ENCODE measurements around the gene DICER1.

The DICER1 gene

GRCh38 chr14:95192311-95192710 is 35.0 kb upstream of the DICER1 start:
- Histone ChIP-seq H4K20me1 (ENCODE audit: insufficient read depth) (no peaks in the 10 kb centered on the region), H3K36me3 (ENCODE audit: insufficient read depth) (no peaks in the 10 kb centered on the region), H3K9ac (no peak overlapping the region), H2AFZ (ENCODE audit: low read depth) (no peak overlapping the region), H3K4me1 (ENCODE audit: low read depth, poor library complexity, severe bottlenecking) (no peaks in the 10 kb centered on the region), H3K4me3 (IDR thresholded peaks at IDR 0.05; ENCODE audit: insufficient read depth, low read depth, low read length) (no peak overlapping the region), H3K27me3 (ENCODE audit: insufficient read depth, low read depth) (no peaks in the 10 kb centered on the region), H3K27ac (no peak overlapping the region), H3K4me2 (no peak overlapping the region), H3K79me2 (ENCODE audit: insufficient read depth, low read depth) (no peaks in the 10 kb centered on the region)
- TF ChIP-seq CTCF (conservative IDR thresholded peaks at IDR 0.05; ENCODE audit: low read depth, low read length): no peak

GRCh38 chr14:95191445-95192199 is 34.3 kb upstream of the DICER1 start:
- Histone ChIP-seq H3K36me3 (ENCODE audit: insufficient read depth) (no peaks in the 10 kb centered on the region), H3K27ac (no peak overlapping the region)

DNA sequence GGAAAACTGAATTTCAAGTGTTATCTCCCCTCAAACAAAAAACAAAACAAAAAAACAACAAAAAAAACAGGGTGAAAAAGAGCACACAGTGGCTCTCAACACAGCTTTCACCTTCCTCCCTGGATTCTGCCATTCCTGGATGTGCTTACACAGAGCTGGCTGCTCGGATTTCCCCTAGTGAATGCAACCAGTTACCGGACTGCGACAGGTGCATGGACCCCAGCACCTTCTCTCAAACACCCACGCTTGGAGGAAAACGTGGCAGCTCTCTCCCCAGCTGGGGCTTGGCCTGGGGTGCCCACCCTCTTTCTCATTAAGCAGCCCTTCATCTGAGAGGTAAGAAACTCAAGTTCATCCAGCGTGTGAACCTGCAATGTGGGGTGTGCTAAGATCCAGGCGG is 33.5 kb upstream of the DICER1 start:
- Histone ChIP-seq H3K4me1 (ENCODE audit: low read depth, poor library complexity, severe bottlenecking) (no peaks in the 10 kb centered on the region), H3K9ac (no peak overlapping the region), H3K79me2 (ENCODE audit: insufficient read depth, low read depth) (no peaks in the 10 kb centered on the region), H3K36me3 (ENCODE audit: insufficient read depth) (no peaks in the 10 kb centered on the region), H3K27ac (no peak overlapping the region), H2AFZ (ENCODE audit: low read depth) (no peak overlapping the region), H4K20me1 (ENCODE audit: insufficient read depth) (no peaks in the 10 kb centered on the region), H3K27me3 (ENCODE audit: insufficient read depth, low read depth) (no peaks in the 10 kb centered on the region), H3K4me3 (IDR thresholded peaks at IDR 0.05; ENCODE audit: insufficient read depth, low read depth, low read length) (no peak overlapping the region), H3K4me2 (no peak overlapping the region)
- TF ChIP-seq CTCF (conservative IDR thresholded peaks at IDR 0.05; ENCODE audit: low read depth, low read length): no peak

More at GRCh38 chr14:95191445-95192199, 34.3 kb upstream of the DICER1 start:
- TF ChIP-seq CTCF (conservative IDR thresholded peaks at IDR 0.05; ENCODE audit: low read depth, low read length): no peak
- H3K9ac ChIP-seq: no peak overlapping the region
- H4K20me1 ChIP-seq (ENCODE audit: insufficient read depth): no peaks in the 10 kb centered on the region
- H3K27me3 ChIP-seq (ENCODE audit: insufficient read depth, low read depth): no peaks in the 10 kb centered on the region
- no peaks in the 10 kb centered on the region for H3K4me1 ChIP-seq (ENCODE audit: low read depth, poor library complexity, severe bottlenecking)
- no peak overlapping the region for H3K4me2 ChIP-seq
- H3K79me2 ChIP-seq (ENCODE audit: insufficient read depth, low read depth): no peaks in the 10 kb centered on the region
- no peak overlapping the region for H3K4me3 ChIP-seq (IDR thresholded peaks at IDR 0.05; ENCODE audit: insufficient read depth, low read depth, low read length)
- no peak overlapping the region for H2AFZ ChIP-seq (ENCODE audit: low read depth)

- Histone ChIP-seq H3K27me3 (ENCODE audit: insufficient read depth, low read depth) (no peaks in the 10 kb centered on the region), H3K79me2 (ENCODE audit: insufficient read depth, low read depth) (no peaks in the 10 kb centered on the region), H3K4me2 (no peak overlapping the region), H3K36me3 (ENCODE audit: insufficient read depth) (no peaks in the 10 kb centered on the region), H3K4me1 (ENCODE audit: low read depth, poor library complexity, severe bottlenecking) (no peaks in the 10 kb centered on the region), H4K20me1 (ENCODE audit: insufficient read depth) (no peaks in the 10 kb centered on the region), H2AFZ (ENCODE audit: low read depth) (no peak overlapping the region), H3K27ac (no peak overlapping the region), H3K9ac (no peak overlapping the region), H3K4me3 (IDR thresholded peaks at IDR 0.05; ENCODE audit: insufficient read depth, low read depth, low read length) (no peak overlapping the region)
- TF ChIP-seq CTCF (conservative IDR thresholded peaks at IDR 0.05; ENCODE audit: low read depth, low read length): no peak
Observed at GRCh38 chr14:95190346-95190840, 33.1 kb upstream of the DICER1 start.

Data from KMS-11 (cell line).